ENCODE measurements around the gene RGS17. TPM values are rescaled to one million over a fixed set of nuclear protein-coding genes. Genes with fewer than 3 reads are reported as not detected.

The RGS17 gene
- total RNA-seq, 2 donors from 2014 or later = 0.28 TPM; not detected in 1

DNA sequence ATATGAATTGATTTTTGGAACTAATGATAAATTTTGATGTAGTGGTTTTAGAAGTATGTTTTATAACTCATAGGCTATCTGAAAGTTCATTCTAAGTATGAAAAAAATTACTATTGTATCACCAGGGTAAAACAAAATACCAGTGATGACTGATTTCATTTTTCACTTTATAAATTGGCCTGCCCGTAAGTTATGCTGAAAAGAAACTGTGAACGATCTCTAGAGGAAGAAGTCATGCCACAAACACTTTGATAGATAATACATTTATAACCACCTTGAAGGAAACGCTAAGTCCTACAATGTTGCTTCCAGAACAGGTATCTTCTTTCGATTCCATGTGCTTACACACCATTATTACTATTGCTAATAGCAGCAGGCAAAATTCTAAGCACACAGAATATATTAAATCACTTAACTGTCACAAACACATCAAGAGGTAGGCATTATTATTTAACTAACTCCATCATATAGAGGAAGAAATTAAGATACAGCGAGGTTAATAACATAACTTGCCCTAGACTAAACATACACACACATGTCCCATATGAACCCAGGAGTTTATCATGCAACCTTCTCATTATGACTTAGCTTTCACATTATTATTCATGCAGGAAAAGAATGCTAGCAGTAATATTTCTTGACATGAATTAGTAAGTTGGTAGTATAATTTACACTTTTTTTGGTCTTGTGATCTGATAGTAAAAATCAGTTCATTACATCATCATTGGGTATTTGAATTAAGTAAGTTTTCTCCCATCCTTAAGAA, 44.7 kb downstream of the RGS17 start:
- H3K9me3 ChIP-seq = no peaks in the 10 kb centered on the region
- no peak for DNase-seq (ENCODE audit: low spot score)
- H3K27me3 ChIP-seq = no peaks in the 10 kb centered on the region
- no peak overlapping the region for H3K4me3 ChIP-seq
- H3K4me1 ChIP-seq = no peaks in the 10 kb centered on the region
- no peak for TF ChIP-seq CTCF (IDR thresholded peaks at IDR 0.05)
- no peak overlapping the region for H3K27ac ChIP-seq
- H3K36me3 ChIP-seq = no peaks in the 10 kb centered on the region

DNA sequence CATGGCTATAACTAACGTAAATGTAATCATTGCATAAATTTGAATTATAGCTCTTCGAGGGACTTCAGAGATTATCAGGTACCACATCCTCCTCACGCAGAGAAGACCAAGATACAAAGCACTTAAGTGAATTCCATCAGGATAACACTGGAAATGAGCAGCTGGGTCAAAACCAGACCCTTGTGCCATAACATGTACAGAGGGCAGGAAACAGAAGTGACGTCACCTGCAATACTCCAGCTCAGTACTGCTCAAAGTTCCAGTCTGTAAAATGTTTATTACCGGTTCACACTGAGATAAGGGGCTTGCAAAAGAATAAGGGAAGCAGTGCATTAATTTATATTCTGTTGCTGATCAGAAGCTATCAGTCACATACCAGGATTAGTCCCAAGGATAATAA, 45.8 kb downstream of the RGS17 start:
- Histone ChIP-seq H3K4me1 (no peaks in the 10 kb centered on the region), H3K9me3 (no peaks in the 10 kb centered on the region), H3K27ac (no peak overlapping the region), H3K36me3 (no peaks in the 10 kb centered on the region), H3K4me3 (no peak overlapping the region), H3K27me3 (no peaks in the 10 kb centered on the region)
- no peak for DNase-seq (ENCODE audit: low spot score)
- TF ChIP-seq CTCF (IDR thresholded peaks at IDR 0.05) = no peak

DNA sequence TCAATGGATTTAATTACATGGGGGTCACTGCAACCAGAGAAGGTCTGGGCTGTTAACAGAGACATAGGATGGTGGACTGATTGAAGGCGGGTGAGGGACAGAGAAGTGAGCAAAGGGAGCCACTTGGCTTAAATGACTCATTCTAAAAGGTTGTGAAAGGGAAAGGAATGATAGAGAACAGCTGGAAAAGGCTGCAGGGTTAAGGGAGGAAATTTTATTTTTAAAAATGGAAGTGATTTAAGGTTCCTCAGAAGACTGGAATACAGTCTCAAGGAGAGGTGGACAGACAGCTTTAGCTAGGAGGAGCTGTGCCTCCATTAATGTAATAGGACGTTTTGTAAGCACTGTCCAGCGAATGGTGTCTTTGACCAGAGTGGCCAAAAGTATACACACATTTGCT, 46.7 kb downstream of the RGS17 start:
- no peaks in the 10 kb centered on the region for H3K27me3 ChIP-seq
- no peak for DNase-seq (ENCODE audit: low spot score)
- no peak for TF ChIP-seq CTCF (IDR thresholded peaks at IDR 0.05)
- no peaks in the 10 kb centered on the region for H3K4me1 ChIP-seq
- no peak overlapping the region for H3K27ac ChIP-seq
- H3K9me3 ChIP-seq = no peaks in the 10 kb centered on the region
- no peaks in the 10 kb centered on the region for H3K36me3 ChIP-seq
- no peak overlapping the region for H3K4me3 ChIP-seq

- no peak for DNase-seq (ENCODE audit: low spot score)
- Histone ChIP-seq H3K4me3 (no peak overlapping the region), H3K36me3 (no peaks in the 10 kb centered on the region), H3K4me1 (no peaks in the 10 kb centered on the region), H3K27ac (no peak overlapping the region), H3K9me3 (no peaks in the 10 kb centered on the region), H3K27me3 (no peaks in the 10 kb centered on the region)
- no peak for TF ChIP-seq CTCF (IDR thresholded peaks at IDR 0.05)
These were observed 47.2 kb downstream of the RGS17 start for GRCh38 chr6:153083869-153084268.

GRCh38 chr6:153081914-153082313, 49.2 kb downstream of the RGS17 start:
- Histone ChIP-seq H3K4me3 (no peak overlapping the region), H3K27me3 (no peaks in the 10 kb centered on the region), H3K36me3 (no peaks in the 10 kb centered on the region), H3K27ac (no peak overlapping the region), H3K4me1 (no peaks in the 10 kb centered on the region), H3K9me3 (no peaks in the 10 kb centered on the region)
- no peak for TF ChIP-seq CTCF (IDR thresholded peaks at IDR 0.05)
- DNase-seq (ENCODE audit: low spot score) = no peak

GRCh38 chr6:153076431-153076830, 54.7 kb downstream of the RGS17 start:
- no peak for TF ChIP-seq CTCF (IDR thresholded peaks at IDR 0.05)

More at GRCh38 chr6:153076431-153076830, 54.7 kb downstream of the RGS17 start:
- no peaks in the 10 kb centered on the region for H3K27me3 ChIP-seq
- H3K9me3 ChIP-seq = no peaks in the 10 kb centered on the region
- H3K36me3 ChIP-seq = no peaks in the 10 kb centered on the region
- no peak overlapping the region for H3K27ac ChIP-seq
- no peak for DNase-seq (ENCODE audit: low spot score)
- no peaks in the 10 kb centered on the region for H3K4me1 ChIP-seq
- no peak overlapping the region for H3K4me3 ChIP-seq
